ENCODE measurements around the gene FOXJ3. TPM values are rescaled to one million over a fixed set of nuclear protein-coding genes. Genes with fewer than 3 reads are reported as not detected.

The FOXJ3 gene
- total and polyA plus RNA-seq, 2 of the 4 experiments (the other 2 are of a cell fraction), result 16.7 to 30.5 TPM

GRCh38 chr1:42201986-42202385 is 133.0 kb downstream of the FOXJ3 start:
- TF ChIP-seq MXI1 (IDR thresholded peaks at IDR 0.05; ENCODE audit: borderline replicate concordance, low read depth, low read length) (no peak), ELK1 (IDR thresholded peaks at IDR 0.05; ENCODE audit: borderline replicate concordance, low read depth, low read length) (no peak)
- H3K18ac ChIP-seq (ENCODE audit: low read depth, low read length), result no peak overlapping the region
- ChIA-PET POLR2A (ENCODE audit: unreplicated experiment) (no interaction called here), CTCF (interaction anchor here (1.3 kb wide), 1 partner anchor 29 kb away, joined by 4 read pairs; no protein-coding TSS in a partner anchor)
- H4K5ac ChIP-seq (ENCODE audit: low read depth, low read length), result no peak overlapping the region
- H3K4me3 ChIP-seq (ENCODE audit: insufficient read depth, low read depth, low read length), result no peak overlapping the region
- H3K27ac ChIP-seq (ENCODE audit: insufficient read depth, low read length), result no peak overlapping the region
- peaks cover 7% of the 10 kb centered on the region for H3K36me3 ChIP-seq (ENCODE audit: control insufficient read depth, insufficient read depth, low read length)
- intact Hi-C loops (cut with micrococcal nuclease), result no loop called here
- no peak overlapping the region for H3K9ac ChIP-seq (ENCODE audit: low read depth, low read length)
- H2AK5ac ChIP-seq (ENCODE audit: low read depth, low read length), result no peak overlapping the region
- H2AFZ ChIP-seq (replicated peaks; ENCODE audit: low read length, poor library complexity), result no peak overlapping the region
- H3K27me3 ChIP-seq (ENCODE audit: control insufficient read depth, insufficient read depth, low read length), result no peaks in the 10 kb centered on the region
- H3K56ac ChIP-seq (ENCODE audit: extremely low read depth, insufficient read depth, low read length), result no peak overlapping the region
- H3K23ac ChIP-seq (ENCODE audit: low read depth, low read length), result no peak overlapping the region
- H3K4me1 ChIP-seq (ENCODE audit: control insufficient read depth, insufficient read depth, low read length), result no peaks in the 10 kb centered on the region
- no peak overlapping the region for H2AK9ac ChIP-seq (replicated peaks; ENCODE audit: low read depth, low read length, poor library complexity)
- no peaks in the 10 kb centered on the region for H3K9me3 ChIP-seq (ENCODE audit: control insufficient read depth, insufficient read depth, low read length)
- no peak overlapping the region for H2BK5ac ChIP-seq (ENCODE audit: low read depth, low read length, poor library complexity, severe bottlenecking)
- in situ Hi-C loops (cut with MboI; ENCODE audit: low sequenced_read_pairs), result no loop called here
- no peak overlapping the region for H2BK15ac ChIP-seq (ENCODE audit: low read depth, low read length)
- no TSS peak for BruUV-seq (replicated peaks)
- no peak overlapping the region for H4K8ac ChIP-seq (ENCODE audit: low read depth in 2 of 2, low read length in 2 of 2)
- peaks cover 3% of the 10 kb centered on the region; the same call in 1 of the 2 replicates for H3K9me1 ChIP-seq (ENCODE audit: insufficient read depth, low read length)
- H3K4ac ChIP-seq (ENCODE audit: low read depth, low read length), result no peak overlapping the region
- H4K91ac ChIP-seq (ENCODE audit: insufficient read depth, low read depth, low read length), result no peak overlapping the region
- H2BK20ac ChIP-seq (ENCODE audit: low read depth, low read length), result no peak overlapping the region
- H3K14ac ChIP-seq (replicated peaks; ENCODE audit: low read depth, low read length), result no peak overlapping the region
- dilution Hi-C loops (cut with HindIII; ENCODE audit: low sequenced_read_pairs, unreplicated experiment), result no loop called here
- H3K4me2 ChIP-seq (ENCODE audit: low read depth, low read length), result no peak overlapping the region
- H2BK120ac ChIP-seq (ENCODE audit: low read depth, low read length), result no peak overlapping the region
- no peaks in the 10 kb centered on the region for H4K20me1 ChIP-seq (ENCODE audit: insufficient read depth, low read length)
- no peak for DNase-seq
- ATAC-seq (ENCODE audit: low read depth), result no peak
- peaks cover 5 to 26% of the 10 kb centered on the region in 2 experiments; a peak in 3 of 4 replicates for H3K79me1 ChIP-seq (ENCODE audit: low read depth in 1 of 2, low read length in 2 of 2)

Data from IMR-90 (cell line).